IPS DF 4.7 (cell line): ENCODE data around the gene PAFAH2.

Experiments
- DNase-seq: peaks from one replicate; pipeline ENCODE4 v3.0.0-alpha.2; 2013; ENCODE audit warnings: low spot score; ENCODE audit errors: extremely low read depth

PAFAH2 gene

GRCh38 chr1:26031611-26032220, 33.9 kb upstream of the PAFAH2 start:
- no peak for DNase-seq

- no peak for DNase-seq
Measured at GRCh38 chr1:26031196-26031595, 33.3 kb upstream of the PAFAH2 start.

GRCh38 chr1:26029864-26030481, 32.1 kb upstream of the PAFAH2 start:
- DNase-seq = no peak

- DNase-seq = no peak
Measured at GRCh38 chr1:26029054-26029863, 31.4 kb upstream of the PAFAH2 start.

GRCh38 chr1:26028490-26028980, 30.7 kb upstream of the PAFAH2 start:
- DNase-seq = no peak

GRCh38 chr1:26027716-26028489, 30.0 kb upstream of the PAFAH2 start:
- no peak for DNase-seq

GRCh38 chr1:26025517-26025916, 27.7 kb upstream of the PAFAH2 start:
- no peak for DNase-seq

- DNase-seq = no peak
Measured at GRCh38 chr1:26025060-26025459, 27.2 kb upstream of the PAFAH2 start.

GRCh38 chr1:26023826-26024225, 26.0 kb upstream of the PAFAH2 start:
- DNase-seq = no peak

GRCh38 chr1:26023009-26023408, 25.1 kb upstream of the PAFAH2 start:
- no peak for DNase-seq

GRCh38 chr1:26022404-26022779, 24.5 kb upstream of the PAFAH2 start:
- DNase-seq = no peak

- no peak for DNase-seq
Measured at GRCh38 chr1:26021647-26022403, 24.0 kb upstream of the PAFAH2 start, which contains the start of gene EXTL1. Gene EXTL1, plus strand, starts transcription at chr1:26021775. Its CDS starts 872 bp downstream, at chr1:26022647.

- DNase-seq = no peak
Measured at GRCh38 chr1:26020941-26021646, 23.2 kb upstream of the PAFAH2 start.

- DNase-seq = no peak
Measured at GRCh38 chr1:26020330-26020768, 22.5 kb upstream of the PAFAH2 start.

GRCh38 chr1:26019641-26020315, 21.9 kb upstream of the PAFAH2 start:
- DNase-seq = no peak

GRCh38 chr1:26017606-26018005, 19.7 kb upstream of the PAFAH2 start:
- DNase-seq = no peak

- no peak for DNase-seq
Measured at GRCh38 chr1:26016953-26017545, 19.2 kb upstream of the PAFAH2 start.

- DNase-seq = no peak
Measured at GRCh38 chr1:26016258-26016952, 18.5 kb upstream of the PAFAH2 start.

- DNase-seq = no peak
Measured at GRCh38 chr1:26015358-26015757, 17.5 kb upstream of the PAFAH2 start.
